Activated CD8-positive, alpha-beta T cell treated with anti-CD3 and anti-CD28 coated beads for 36 hours (primary cell): ENCODE measurements around the gene NOS1. TPM values are rescaled to one million over a fixed set of nuclear protein-coding genes. Genes with fewer than 3 reads are reported as not detected.
A peak's percentile ranks its signal among the peaks of the same experiment; 100 is the strongest.
"Not testable (repeated sequence)": the region's sequence is repeated elsewhere in the genome, so short reads cannot be mapped to it uniquely, and the experiment has no call there.

Source experiments
- ATAC-seq: fragments of 200-7000 bp; cut with Tn5 transposase; one replicate; pipeline ENCODE4 v1.10.0; 2021; ENCODE audit warnings: mild to moderate bottlenecking, moderate library complexity
- CTCF ChIA-PET: fragments of 350-600 bp; sonication (Branson Sonifier 250); formaldehyde crosslinking; loops from one replicate; lab custom pipeline; 2021; ENCODE audit warnings: antibody characterized with exemption; lab: Charles Lee
- POLR2A ChIA-PET: fragments of 350-600 bp; sonication (Branson Sonifier 250); formaldehyde crosslinking; loops from one replicate; lab custom pipeline; 2021; ENCODE audit warnings: antibody characterized with exemption; lab: Charles Lee
- DNase-seq: peaks from one replicate; pipeline ENCODE4 v3.0.0-alpha.2; 2020
- H3K27ac Mint-ChIP-seq: one replicate; pipeline ENCODE4 v1.8.0; 2021; ENCODE audit warnings: mild to moderate bottlenecking, mixed read lengths
- H3K27me3 Mint-ChIP-seq: one replicate; pipeline ENCODE4 v1.8.0; 2021; ENCODE audit warnings: mixed read lengths
- H3K36me3 Mint-ChIP-seq: one replicate; pipeline ENCODE4 v1.8.0; 2021; ENCODE audit warnings: low read depth, mixed read lengths
- H3K4me1 Mint-ChIP-seq: one replicate; pipeline ENCODE4 v1.8.0; 2021; ENCODE audit warnings: low read depth, mixed read lengths
- H3K4me3 Mint-ChIP-seq: one replicate; pipeline ENCODE4 v1.8.0; 2021; ENCODE audit warnings: mild to moderate bottlenecking, moderate library complexity, mixed read lengths
- H3K9me3 Mint-ChIP-seq: one replicate; pipeline ENCODE4 v1.8.0; 2021; ENCODE audit warnings: mixed read lengths
- CTCF ChIP-seq: fragments of 200-600 bp; IDR thresholded peaks from one replicate; pipeline ENCODE4 v1.8.0; 2022; ENCODE audit warnings: antibody characterized with exemption, mild to moderate bottlenecking
- intact Hi-C: fragments of 100-400 bp; cut with micrococcal nuclease; formaldehyde crosslinking; loops from one replicate; pipeline ENCODE4 v1.10.0; 2022
- total RNA-seq, 2 experiments: library from RNA; stranded (reverse); gene quantifications; one replicate each; pipeline ENCODE4 v1.2.3, GENCODE V29; 2021

The NOS1 gene
- total RNA-seq, 2 experiments from 2014 or later, result not detected

- H3K4me1 Mint-ChIP-seq, result peaks cover 30% of the 10 kb centered on the region
- TF ChIP-seq CTCF, result no peak
- ChIA-PET CTCF (interaction anchor here (1.1 kb wide), 1 partner anchor 14 kb away, joined by 4 read pairs; no protein-coding TSS in a partner anchor), POLR2A (interaction anchor here (1.3 kb wide), 1 partner anchor 31 kb away, joined by 3 read pairs; no protein-coding TSS in a partner anchor)
- DNase-seq, result no peak
- peak overlapping the region; percentile 82 for H3K27ac Mint-ChIP-seq
- peak overlapping the region; percentile 91 for H3K4me3 Mint-ChIP-seq
- intact Hi-C loops, result no loop called here
- peaks cover 34% of the 10 kb centered on the region for H3K36me3 Mint-ChIP-seq
- no peak for ATAC-seq
- no peaks in the 10 kb centered on the region for H3K27me3 Mint-ChIP-seq
- H3K9me3 Mint-ChIP-seq, result no peaks in the 10 kb centered on the region
Observed at GRCh38 chr12:117188961-117189724, 172.3 kb downstream of the NOS1 start.

GRCh38 chr12:117188121-117188665 lies 173.2 kb downstream of the NOS1 start:
- H3K27ac Mint-ChIP-seq, result no peak overlapping the region
- TF ChIP-seq CTCF, result no peak
- peak overlapping the region; percentile 91 for H3K4me3 Mint-ChIP-seq
- CTCF ChIA-PET, result interaction anchor here (1.0 to 1.1 kb wide), 3 partner anchors 11 to 24 kb away, joined by 3 to 4 read pairs (median 3); no protein-coding TSS in a partner anchor
- no peaks in the 10 kb centered on the region for H3K9me3 Mint-ChIP-seq
- POLR2A ChIA-PET, result interaction anchor here (1.3 kb wide), 1 partner anchor 30 kb away, joined by 3 read pairs; no protein-coding TSS in a partner anchor
- no peaks in the 10 kb centered on the region for H3K27me3 Mint-ChIP-seq
- peaks cover 42% of the 10 kb centered on the region for H3K36me3 Mint-ChIP-seq
- ATAC-seq, result no peak
- intact Hi-C loops, result no loop called here
- DNase-seq, result no peak
- H3K4me1 Mint-ChIP-seq, result peaks cover 30% of the 10 kb centered on the region

- Mint-ChIP-seq H3K9me3 (no peaks in the 10 kb centered on the region), H3K4me3 (no peak overlapping the region), H3K36me3 (peaks cover 48% of the 10 kb centered on the region), H3K4me1 (peaks cover 30% of the 10 kb centered on the region), H3K27me3 (no peaks in the 10 kb centered on the region), H3K27ac (no peak overlapping the region)
- no peak for DNase-seq
- TF ChIP-seq CTCF, result no peak
- no peak for ATAC-seq
- ChIA-PET POLR2A (no interaction called here), CTCF (interaction anchor here (0.6 to 1.0 kb wide), 3 partner anchors 10 to 826 kb away, joined by 3 read pairs; no protein-coding TSS in a partner anchor)
- intact Hi-C loops, result no loop called here
Observed at GRCh38 chr12:117187421-117187820, 174.0 kb downstream of the NOS1 start.

GRCh38 chr12:117182866-117183265 lies 178.6 kb downstream of the NOS1 start:
- Mint-ChIP-seq H3K9me3 (peaks cover 3% of the 10 kb centered on the region), H3K4me1 (peaks cover 16% of the 10 kb centered on the region), H3K4me3 (no peak overlapping the region), H3K27ac (no peak overlapping the region), H3K36me3 (peaks cover 70% of the 10 kb centered on the region), H3K27me3 (no peaks in the 10 kb centered on the region)
- intact Hi-C loops, result no loop called here
- ChIA-PET CTCF (interaction anchor here (0.9 kb wide), 1 partner anchor 53 kb away, joined by 3 read pairs; no protein-coding TSS in a partner anchor), POLR2A (interaction anchor here (0.7 kb wide), 1 partner anchor 1066 kb away, joined by 4 read pairs; no protein-coding TSS in a partner anchor)
- DNase-seq (no peak), ATAC-seq (no peak)
- TF ChIP-seq CTCF, result no peak

- intact Hi-C loops, H3K27ac Mint-ChIP-seq, ATAC-seq, H3K27me3 Mint-ChIP-seq, H3K4me3 Mint-ChIP-seq, H3K4me1 Mint-ChIP-seq, DNase-seq, CTCF ChIA-PET, H3K9me3 Mint-ChIP-seq: not testable (repeated sequence)
- POLR2A ChIA-PET, result interaction anchor here (1.0 to 1.5 kb wide), 3 partner anchors 14 to 47 kb away, joined by 3 to 6 read pairs (median 3); no protein-coding TSS in a partner anchor
- H3K36me3 Mint-ChIP-seq, result peaks cover 69% of the 10 kb centered on the region
Observed at GRCh38 chr12:117181468-117181843, 180.0 kb downstream of the NOS1 start.
